HEK293 (cell line): ENCODE data around the gene CANT1.
A peak's percentile ranks its signal among the peaks of the same experiment; 100 is the strongest.

Source experiments
- CTCF ChIA-PET: fragments of 350-600 bp; formaldehyde crosslinking; extraction: SDS; loops from one replicate; lab custom pipeline; 2021; ENCODE audit warnings: antibody characterized with exemption; lab: Yijun Ruan, JAX
- POLR2A ChIA-PET: fragments of 300-600 bp; formaldehyde crosslinking; extraction: SDS; loops from one replicate; lab custom pipeline; 2020; ENCODE audit warnings: antibody characterized with exemption, inconsistent platforms; lab: Yijun Ruan, JAX
- H3K27ac ChIP-seq: fragments of 200-500 bp; sonication (Bioruptor generic); 2 replicates; pipeline ENCODE4 v1.5.1; 2014; ENCODE audit warnings: low read depth, low read length, control low read depth, inconsistent platforms; ENCODE audit errors: extremely low read depth
- H3K36me3 ChIP-seq, 2 experiments: fragments of 200-500 bp in 1 of 2; sonication (Bioruptor generic) in 1 of 2; 1 replicate in 1 of 2; 2 replicates in 1 of 2; pipeline ENCODE4 v1.5.1; 2014 to 2017; ENCODE audit warnings: inconsistent platforms in 2 of 2, low read length in 2 of 2; ENCODE audit not compliant: control insufficient read depth in 2 of 2, insufficient read depth in 1 of 2
- H3K4me1 ChIP-seq: fragments of 200-500 bp; sonication (Bioruptor generic); 2 replicates; pipeline ENCODE4 v1.5.1; 2014; ENCODE audit warnings: mild to moderate bottlenecking, low read length, inconsistent platforms; ENCODE audit not compliant: control insufficient read depth, insufficient read depth
- H3K4me3 ChIP-seq: 2 replicates; pipeline ENCODE4 v1.5.1; 2011; ENCODE audit warnings: low read depth, mild to moderate bottlenecking, control low read depth, low read length, moderate library complexity
- H3K9me3 ChIP-seq: fragments of 200-500 bp; sonication (Bioruptor generic); 2 replicates; pipeline ENCODE4 v1.5.1; 2014; ENCODE audit warnings: low read depth, low read length, inconsistent platforms; ENCODE audit not compliant: control insufficient read depth, insufficient read depth
- HOXA7 ChIP-seq: sonication (generic); formaldehyde crosslinking; IDR thresholded peaks from 2 replicates; pipeline ENCODE4 v1.8.1; 2022; ENCODE audit warnings: missing genetic modification reagents, borderline replicate concordance
- IKZF3 ChIP-seq: fragments of 450-650 bp; IDR thresholded peaks from 2 replicates; pipeline ENCODE4 v1.5.0; 2018; ENCODE audit warnings: missing biosample characterization, mild to moderate bottlenecking, missing genetic modification characterization, moderate library complexity
- MEIS1 ChIP-seq: sonication (generic); formaldehyde crosslinking; IDR thresholded peaks from 2 replicates; pipeline ENCODE4 v1.8.1; 2022; ENCODE audit warnings: missing genetic modification reagents, mild to moderate bottlenecking, borderline replicate concordance
- OSR2 ChIP-seq: fragments of 450-650 bp; formaldehyde crosslinking; IDR thresholded peaks from 2 replicates; pipeline ENCODE4 v1.5.1; 2016; ENCODE audit warnings: missing biosample characterization, missing genetic modification characterization
- OVOL3 ChIP-seq: fragments of 450-650 bp; formaldehyde crosslinking; IDR thresholded peaks from 2 replicates; pipeline ENCODE4 v1.5.1; 2016; ENCODE audit warnings: missing biosample characterization, missing genetic modification characterization
- ZBTB7A ChIP-seq: fragments of 450-650 bp; formaldehyde crosslinking; IDR thresholded peaks from 2 replicates; pipeline ENCODE4 v1.5.1; 2016; ENCODE audit warnings: low read depth, missing biosample characterization, missing genetic modification characterization
- ZBTB8A ChIP-seq: fragments of 450-650 bp; formaldehyde crosslinking; IDR thresholded peaks from 2 replicates; pipeline ENCODE4 v1.5.1; 2016; ENCODE audit warnings: missing biosample characterization, missing genetic modification characterization
- ZFP69B ChIP-seq: fragments of 450-650 bp; formaldehyde crosslinking; IDR thresholded peaks from 2 replicates; pipeline ENCODE4 v1.5.1; 2016; ENCODE audit warnings: missing biosample characterization, missing genetic modification characterization
- ZNF10 ChIP-seq: fragments of 450-650 bp; formaldehyde crosslinking; IDR thresholded peaks from 2 replicates; pipeline ENCODE4 v1.5.1; 2017; ENCODE audit warnings: missing biosample characterization, missing genetic modification characterization
- ZNF140 ChIP-seq: fragments of 450-650 bp; formaldehyde crosslinking; IDR thresholded peaks from 2 replicates; pipeline ENCODE4 v1.5.1; 2016; ENCODE audit warnings: missing biosample characterization, missing genetic modification characterization
- ZNF155 ChIP-seq: fragments of 450-650 bp; formaldehyde crosslinking; IDR thresholded peaks from 2 replicates; pipeline ENCODE4 v1.5.1; 2016; ENCODE audit warnings: missing biosample characterization, missing genetic modification characterization
- ZNF184 ChIP-seq: fragments of 450-650 bp; IDR thresholded peaks from 2 replicates; pipeline ENCODE4 v1.5.1; 2018; ENCODE audit warnings: missing biosample characterization, mild to moderate bottlenecking, missing genetic modification characterization
- ZNF292 ChIP-seq: fragments of 450-650 bp; formaldehyde crosslinking; IDR thresholded peaks from 2 replicates; pipeline ENCODE4 v1.5.1; 2016; ENCODE audit warnings: low read depth, missing biosample characterization, missing genetic modification characterization, borderline replicate concordance
- ZNF335 ChIP-seq: fragments of 450-650 bp; formaldehyde crosslinking; conservative IDR thresholded peaks from 2 replicates; pipeline ENCODE4 v1.5.1; 2016; ENCODE audit warnings: missing biosample characterization, missing genetic modification characterization
- ZNF37A ChIP-seq: fragments of 450-650 bp; IDR thresholded peaks from 2 replicates; pipeline ENCODE4 v1.5.1; 2018; ENCODE audit warnings: missing biosample characterization, missing genetic modification characterization
- ZNF514 ChIP-seq: fragments of 450-650 bp; formaldehyde crosslinking; IDR thresholded peaks from 2 replicates; pipeline ENCODE4 v1.5.1; 2016; ENCODE audit warnings: missing biosample characterization, missing genetic modification characterization
- ZNF548 ChIP-seq: fragments of 450-650 bp; formaldehyde crosslinking; IDR thresholded peaks from 2 replicates; pipeline ENCODE4 v1.5.1; 2016; ENCODE audit warnings: missing biosample characterization, missing genetic modification characterization
- ZNF560 ChIP-seq: fragments of 450-650 bp; formaldehyde crosslinking; IDR thresholded peaks from 2 replicates; pipeline ENCODE4 v1.5.1; 2017; ENCODE audit warnings: missing biosample characterization, missing genetic modification characterization, borderline replicate concordance
- ZNF610 ChIP-seq: fragments of 450-650 bp; formaldehyde crosslinking; IDR thresholded peaks from 2 replicates; pipeline ENCODE4 v1.5.1; 2016; ENCODE audit warnings: missing biosample characterization, missing genetic modification characterization, borderline replicate concordance
- ZNF654 ChIP-seq: fragments of 450-650 bp; formaldehyde crosslinking; IDR thresholded peaks from 2 replicates; pipeline ENCODE4 v1.5.1; 2016; ENCODE audit warnings: low read depth, missing biosample characterization, missing genetic modification characterization
- ZNF670 ChIP-seq: fragments of 450-650 bp; formaldehyde crosslinking; IDR thresholded peaks from 2 replicates; pipeline ENCODE4 v1.5.1; 2016; ENCODE audit warnings: missing biosample characterization, missing genetic modification characterization, low read depth
- ZNF776 ChIP-seq: fragments of 450-650 bp; formaldehyde crosslinking; IDR thresholded peaks from 2 replicates; pipeline ENCODE4 v1.5.0; 2017; ENCODE audit warnings: missing biosample characterization, missing genetic modification characterization, borderline replicate concordance
- ZNF830 ChIP-seq: fragments of 450-650 bp; IDR thresholded peaks from 2 replicates; pipeline ENCODE4 v1.5.0; 2018; ENCODE audit warnings: missing biosample characterization, missing genetic modification characterization, low read depth, mild to moderate bottlenecking, moderate library complexity
- ZNF843 ChIP-seq: fragments of 450-650 bp; formaldehyde crosslinking; IDR thresholded peaks from 2 replicates; pipeline ENCODE4 v1.5.1; 2016; ENCODE audit warnings: missing biosample characterization, missing genetic modification characterization
- TF ChIP-seq, protein P1 (sequence below): fragments of 450-650 bp; formaldehyde crosslinking; IDR thresholded peaks from 2 replicates; pipeline ENCODE4 v1.5.1; 2016; ENCODE audit warnings: missing biosample characterization, missing genetic modification characterization
- TF ChIP-seq, protein P2 (sequence below): fragments of 450-650 bp; formaldehyde crosslinking; IDR thresholded peaks from 2 replicates; pipeline ENCODE4 v1.5.1; 2016; ENCODE audit warnings: missing biosample characterization, missing genetic modification characterization
- TF ChIP-seq, protein P3 (sequence below): fragments of 450-650 bp; formaldehyde crosslinking; IDR thresholded peaks from 2 replicates; pipeline ENCODE4 v1.5.1; 2016; ENCODE audit warnings: missing biosample characterization, missing genetic modification characterization
- TF ChIP-seq, protein P4 (sequence below): fragments of 450-650 bp; formaldehyde crosslinking; IDR thresholded peaks from 2 replicates; pipeline ENCODE4 v1.5.1; 2016; ENCODE audit warnings: missing biosample characterization, missing genetic modification characterization

Gene CANT1

DNA sequence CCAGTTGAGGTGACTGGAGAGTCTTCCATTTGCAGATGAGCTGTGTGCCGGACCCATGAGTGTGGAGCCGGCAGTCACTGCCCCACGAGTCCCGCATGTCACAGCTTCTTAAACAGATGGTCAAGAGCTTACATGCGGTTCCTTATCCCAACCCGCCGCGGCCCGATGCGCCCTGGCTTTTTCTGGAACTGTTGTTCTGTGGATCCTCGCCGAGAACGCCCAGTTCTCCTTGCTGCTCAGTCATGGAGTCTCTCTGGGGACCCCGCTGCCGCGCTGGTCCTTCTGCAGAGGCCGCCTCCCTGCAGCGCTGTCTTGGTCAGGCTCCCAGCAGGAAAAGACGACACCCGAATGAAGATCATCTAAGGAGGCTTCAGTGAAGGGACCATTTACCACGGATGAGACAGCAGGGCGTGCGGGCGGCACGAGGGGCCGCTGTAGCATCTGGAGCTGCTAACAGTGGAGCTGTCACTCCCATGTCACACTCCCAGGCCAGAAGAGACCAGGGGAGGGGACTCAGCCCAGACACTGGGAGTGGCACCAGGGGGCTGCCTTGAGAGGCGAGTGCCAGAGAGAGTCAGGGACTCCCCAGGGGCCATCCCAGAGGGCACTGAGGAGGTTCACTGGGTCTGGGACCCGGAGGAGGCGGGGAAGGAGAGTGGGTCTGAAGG lies 19.1 kb downstream of the CANT1 start (continued):
- TF ChIP-seq, protein P1, sequence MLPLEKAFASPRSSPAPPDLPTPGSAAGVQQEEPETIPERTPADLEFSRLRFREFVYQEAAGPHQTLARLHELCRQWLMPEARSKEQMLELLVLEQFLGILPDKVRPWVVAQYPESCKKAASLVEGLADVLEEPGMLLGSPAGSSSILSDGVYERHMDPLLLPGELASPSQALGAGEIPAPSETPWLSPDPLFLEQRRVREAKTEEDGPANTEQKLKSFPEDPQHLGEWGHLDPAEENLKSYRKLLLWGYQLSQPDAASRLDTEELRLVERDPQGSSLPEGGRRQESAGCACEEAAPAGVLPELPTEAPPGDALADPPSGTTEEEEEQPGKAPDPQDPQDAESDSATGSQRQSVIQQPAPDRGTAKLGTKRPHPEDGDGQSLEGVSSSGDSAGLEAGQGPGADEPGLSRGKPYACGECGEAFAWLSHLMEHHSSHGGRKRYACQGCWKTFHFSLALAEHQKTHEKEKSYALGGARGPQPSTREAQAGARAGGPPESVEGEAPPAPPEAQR (tag by site-specific recombination): no peak
- TF ChIP-seq ZNF140 (tag by site-specific recombination): no peak

DNA sequence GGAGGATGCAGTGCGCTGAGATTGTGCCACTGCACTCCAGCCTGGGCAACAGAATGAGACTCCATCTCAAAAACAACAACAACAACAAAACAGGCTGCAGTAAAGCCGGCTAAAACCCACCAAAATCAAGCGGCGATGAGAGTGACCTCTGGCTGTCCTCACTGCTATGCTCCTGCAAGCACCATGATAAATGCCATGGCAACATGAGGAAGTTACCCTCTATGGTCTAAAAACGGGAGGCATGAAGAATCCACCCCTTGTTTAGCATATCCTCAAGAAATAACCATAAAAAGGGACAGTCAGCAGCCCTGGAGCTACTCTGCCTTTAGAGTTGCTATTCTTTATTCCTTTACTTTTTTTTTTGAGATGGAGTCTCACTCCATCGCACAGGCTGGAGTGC lies 21.4 kb downstream of the CANT1 start:
- CTCF ChIA-PET: interaction anchor here (0.7 to 1.2 kb wide), 2 partner anchors 17 to 335 kb away, joined by 4 to 6 read pairs; no protein-coding TSS in a partner anchor
- POLR2A ChIA-PET: interaction anchor here (0.6 kb wide), 1 partner anchor 12 kb away, joined by 6 read pairs; no protein-coding TSS in a partner anchor

DNA sequence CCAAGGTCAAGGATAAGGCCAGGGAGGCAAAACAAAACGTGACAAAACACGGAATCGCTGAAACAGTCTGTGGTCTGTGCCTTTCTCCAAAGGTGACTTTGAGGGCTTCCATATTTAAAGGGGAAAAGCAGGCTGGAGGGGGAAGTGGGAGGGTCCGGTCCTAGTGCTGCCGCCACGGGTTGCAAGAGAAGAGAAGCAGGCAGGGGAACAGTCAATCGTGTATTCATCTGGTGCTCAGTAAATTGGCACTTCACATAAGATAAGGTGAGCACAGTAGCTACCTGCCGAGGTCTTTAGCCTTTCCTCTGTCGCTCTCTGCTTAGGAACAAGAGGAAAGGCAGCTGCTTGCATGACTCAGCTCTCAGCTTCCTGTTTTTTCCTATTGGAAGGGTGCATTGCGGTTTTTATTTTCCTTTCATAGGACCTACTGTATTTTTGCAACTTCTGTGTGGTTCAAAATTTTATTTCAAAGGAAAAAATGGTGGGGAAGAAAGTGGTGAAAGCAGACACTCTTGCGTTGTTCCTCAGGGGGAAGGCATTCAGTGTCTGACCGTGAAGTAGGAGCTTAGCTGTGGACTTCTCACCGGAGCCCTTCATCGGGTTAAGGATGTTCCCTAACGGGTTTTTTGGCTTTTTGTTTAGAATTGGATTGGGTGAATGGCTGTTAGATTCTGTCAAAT lies 22.8 kb downstream of the CANT1 start:
- H3K27ac ChIP-seq: 0 out of 2 replicates have a peak overlapping the region, but pooled peaks have one; percentile 0
- POLR2A ChIA-PET: interaction anchor here (0.6 to 1.3 kb wide), 5 partner anchors 9 to 763 kb away, joined by 3 to 11 read pairs (median 3); partner anchors contain the start of gene CANT1
- TF ChIP-seq ZFP69B (tag by site-specific recombination): peak; percentile 87; the same call in 1 of the 2 replicates
- no peak for TF ChIP-seq ZNF610 (tag by site-specific recombination)
- TF ChIP-seq, protein P2, sequence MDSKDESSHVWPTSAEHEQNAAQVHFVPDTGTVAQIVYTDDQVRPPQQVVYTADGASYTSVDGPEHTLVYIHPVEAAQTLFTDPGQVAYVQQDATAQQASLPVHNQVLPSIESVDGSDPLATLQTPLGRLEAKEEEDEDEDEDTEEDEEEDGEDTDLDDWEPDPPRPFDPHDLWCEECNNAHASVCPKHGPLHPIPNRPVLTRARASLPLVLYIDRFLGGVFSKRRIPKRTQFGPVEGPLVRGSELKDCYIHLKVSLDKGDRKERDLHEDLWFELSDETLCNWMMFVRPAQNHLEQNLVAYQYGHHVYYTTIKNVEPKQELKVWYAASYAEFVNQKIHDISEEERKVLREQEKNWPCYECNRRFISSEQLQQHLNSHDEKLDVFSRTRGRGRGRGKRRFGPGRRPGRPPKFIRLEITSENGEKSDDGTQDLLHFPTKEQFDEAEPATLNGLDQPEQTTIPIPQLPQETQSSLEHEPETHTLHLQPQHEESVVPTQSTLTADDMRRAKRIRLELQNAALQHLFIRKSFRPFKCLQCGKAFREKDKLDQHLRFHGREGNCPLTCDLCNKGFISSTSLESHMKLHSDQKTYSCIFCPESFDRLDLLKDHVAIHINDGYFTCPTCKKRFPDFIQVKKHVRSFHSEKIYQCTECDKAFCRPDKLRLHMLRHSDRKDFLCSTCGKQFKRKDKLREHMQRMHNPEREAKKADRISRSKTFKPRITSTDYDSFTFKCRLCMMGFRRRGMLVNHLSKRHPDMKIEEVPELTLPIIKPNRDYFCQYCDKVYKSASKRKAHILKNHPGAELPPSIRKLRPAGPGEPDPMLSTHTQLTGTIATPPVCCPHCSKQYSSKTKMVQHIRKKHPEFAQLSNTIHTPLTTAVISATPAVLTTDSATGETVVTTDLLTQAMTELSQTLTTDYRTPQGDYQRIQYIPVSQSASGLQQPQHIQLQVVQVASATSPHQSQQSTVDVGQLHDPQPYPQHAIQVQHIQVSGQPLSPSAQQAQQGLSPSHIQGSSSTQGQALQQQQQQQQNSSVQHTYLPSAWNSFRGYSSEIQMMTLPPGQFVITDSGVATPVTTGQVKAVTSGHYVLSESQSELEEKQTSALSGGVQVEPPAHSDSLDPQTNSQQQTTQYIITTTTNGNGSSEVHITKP: peak; percentile 87
- 0 out of 2 replicates have a peak, but pooled peaks have one; percentile 30 for TF ChIP-seq IKZF3
- TF ChIP-seq ZNF335 (tag by site-specific recombination): peak; percentile 74
- peak; percentile 49; the same call in 1 of the 2 replicates for TF ChIP-seq ZNF10 (tag by site-specific recombination)
- TF ChIP-seq OSR2 (tag by site-specific recombination): peak; percentile 67; the same call in 1 of the 2 replicates
- TF ChIP-seq ZNF548 (tag by site-specific recombination): no peak

More for the DNA sequence above, 21.4 kb downstream of the CANT1 start:
- H3K4me1 ChIP-seq: peaks cover 7% of the 10 kb centered on the region; the same call in 1 of the 2 replicates
- H3K4me3 ChIP-seq: no peak overlapping the region
- no peaks in the 10 kb centered on the region for H3K9me3 ChIP-seq
- H3K27ac ChIP-seq: no peak overlapping the region
- TF ChIP-seq OVOL3 (tag by site-specific recombination) (no peak), ZNF37A (tag by site-specific recombination) (no peak), ZNF654 (no peak), ZNF830 (tag by site-specific recombination) (no peak), MEIS1 (no peak), ZBTB8A (tag by site-specific recombination) (no peak), ZNF843 (tag by site-specific recombination) (no peak), HOXA7 (CRISPR knock-in tag) (no peak), ZNF560 (no peak), ZNF292 (no peak), ZNF776 (tag by site-specific recombination) (no peak), ZBTB7A (no peak), ZNF670 (tag by site-specific recombination) (no peak), ZNF610 (tag by site-specific recombination) (no peak), ZNF184 (tag by site-specific recombination) (no peak), ZNF155 (tag by site-specific recombination) (no peak), ZNF514 (tag by site-specific recombination) (no peak)
- TF ChIP-seq, protein P3, sequence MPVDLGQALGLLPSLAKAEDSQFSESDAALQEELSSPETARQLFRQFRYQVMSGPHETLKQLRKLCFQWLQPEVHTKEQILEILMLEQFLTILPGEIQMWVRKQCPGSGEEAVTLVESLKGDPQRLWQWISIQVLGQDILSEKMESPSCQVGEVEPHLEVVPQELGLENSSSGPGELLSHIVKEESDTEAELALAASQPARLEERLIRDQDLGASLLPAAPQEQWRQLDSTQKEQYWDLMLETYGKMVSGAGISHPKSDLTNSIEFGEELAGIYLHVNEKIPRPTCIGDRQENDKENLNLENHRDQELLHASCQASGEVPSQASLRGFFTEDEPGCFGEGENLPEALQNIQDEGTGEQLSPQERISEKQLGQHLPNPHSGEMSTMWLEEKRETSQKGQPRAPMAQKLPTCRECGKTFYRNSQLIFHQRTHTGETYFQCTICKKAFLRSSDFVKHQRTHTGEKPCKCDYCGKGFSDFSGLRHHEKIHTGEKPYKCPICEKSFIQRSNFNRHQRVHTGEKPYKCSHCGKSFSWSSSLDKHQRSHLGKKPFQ (tag by site-specific recombination): no peak
- TF ChIP-seq, protein P4, sequence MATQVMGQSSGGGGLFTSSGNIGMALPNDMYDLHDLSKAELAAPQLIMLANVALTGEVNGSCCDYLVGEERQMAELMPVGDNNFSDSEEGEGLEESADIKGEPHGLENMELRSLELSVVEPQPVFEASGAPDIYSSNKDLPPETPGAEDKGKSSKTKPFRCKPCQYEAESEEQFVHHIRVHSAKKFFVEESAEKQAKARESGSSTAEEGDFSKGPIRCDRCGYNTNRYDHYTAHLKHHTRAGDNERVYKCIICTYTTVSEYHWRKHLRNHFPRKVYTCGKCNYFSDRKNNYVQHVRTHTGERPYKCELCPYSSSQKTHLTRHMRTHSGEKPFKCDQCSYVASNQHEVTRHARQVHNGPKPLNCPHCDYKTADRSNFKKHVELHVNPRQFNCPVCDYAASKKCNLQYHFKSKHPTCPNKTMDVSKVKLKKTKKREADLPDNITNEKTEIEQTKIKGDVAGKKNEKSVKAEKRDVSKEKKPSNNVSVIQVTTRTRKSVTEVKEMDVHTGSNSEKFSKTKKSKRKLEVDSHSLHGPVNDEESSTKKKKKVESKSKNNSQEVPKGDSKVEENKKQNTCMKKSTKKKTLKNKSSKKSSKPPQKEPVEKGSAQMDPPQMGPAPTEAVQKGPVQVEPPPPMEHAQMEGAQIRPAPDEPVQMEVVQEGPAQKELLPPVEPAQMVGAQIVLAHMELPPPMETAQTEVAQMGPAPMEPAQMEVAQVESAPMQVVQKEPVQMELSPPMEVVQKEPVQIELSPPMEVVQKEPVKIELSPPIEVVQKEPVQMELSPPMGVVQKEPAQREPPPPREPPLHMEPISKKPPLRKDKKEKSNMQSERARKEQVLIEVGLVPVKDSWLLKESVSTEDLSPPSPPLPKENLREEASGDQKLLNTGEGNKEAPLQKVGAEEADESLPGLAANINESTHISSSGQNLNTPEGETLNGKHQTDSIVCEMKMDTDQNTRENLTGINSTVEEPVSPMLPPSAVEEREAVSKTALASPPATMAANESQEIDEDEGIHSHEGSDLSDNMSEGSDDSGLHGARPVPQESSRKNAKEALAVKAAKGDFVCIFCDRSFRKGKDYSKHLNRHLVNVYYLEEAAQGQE: no peak
- H3K36me3 ChIP-seq: peaks cover 4 to 33% of the 10 kb centered on the region in 2 experiments

More for the DNA sequence above, 22.8 kb downstream of the CANT1 start:
- H3K9me3 ChIP-seq: no peaks in the 10 kb centered on the region
- H3K36me3 ChIP-seq: peaks cover 4 to 19% of the 10 kb centered on the region in 2 experiments
- CTCF ChIA-PET: interaction anchor here (0.7 to 4.6 kb wide), 7 partner anchors 9 to 414 kb away, joined by 3 to 24 read pairs (median 6); partner anchors contain the start of gene CANT1
- peaks cover 7% of the 10 kb centered on the region; the same call in 1 of the 2 replicates for H3K4me1 ChIP-seq
- peak overlapping the region; percentile 22 for H3K4me3 ChIP-seq
